Peyer's patch (tissue), 4 donors: ENCODE data around the gene PML. TPM values are rescaled to one million over a fixed set of nuclear protein-coding genes. Genes with fewer than 3 reads are reported as not detected.

Source experiments
- DNase-seq, 3 donors: peaks; one replicate each; pipeline ENCODE4 v3.0.0-alpha.2; 2017 to 2019
- H3K27ac ChIP-seq, 4 donors: fragments of 200-600 bp; sonication (generic); one replicate each; pipeline ENCODE4 v1.5.1; 2016 to 2019
- H3K27me3 ChIP-seq, 2 donors: fragments of 200-600 bp; sonication (generic); one replicate each; pipeline ENCODE4 v1.5.1; 2019
- H3K36me3 ChIP-seq, 3 donors: fragments of 200-600 bp; sonication (generic); one replicate each; pipeline ENCODE4 v1.5.1; 2016 to 2019
- H3K4me1 ChIP-seq, 4 donors: fragments of 200-600 bp; sonication (generic); one replicate each; pipeline ENCODE4 v1.5.1; 2016 to 2019
- H3K4me3 ChIP-seq, 4 donors: fragments of 200-600 bp; sonication (generic); 1 replicate in 3 of 4; 2 replicates in 1 of 4; pipeline ENCODE4 v1.5.1; 2016 to 2019; ENCODE audit warnings: mild to moderate bottlenecking in 1 of 4
- H3K9me3 ChIP-seq, 4 donors: fragments of 200-600 bp; sonication (generic); one replicate each; pipeline ENCODE4 v1.5.1; 2016 to 2019; ENCODE audit warnings: mild to moderate bottlenecking in 1 of 4
- POLR2A ChIP-seq, 2 donors: fragments of 450-650 bp; IDR thresholded peaks; one replicate each; pipeline ENCODE4 v1.5.1; 2017; ENCODE audit warnings: antibody characterized with exemption in 2 of 2, mild to moderate bottlenecking in 2 of 2, moderate library complexity in 2 of 2
- total RNA-seq, 4 donors: library from RNA; depleted of rRNA; stranded (reverse); fragments of >200 nt; gene quantifications; one replicate each; pipeline ENCODE4 v1.1.0, GENCODE V29; 2016
- TF ChIP-seq, protein P1 (sequence below), 6 experiments: fragments of 450-650 bp in 4 of 6; fragments of 200-600 bp in 2 of 6; sonication (generic) in 1 of 6; IDR thresholded peaks; one replicate each; pipeline ENCODE4 v1.5.1; 2017 to 2019; ENCODE audit warnings: antibody characterized with exemption in 6 of 6, mild to moderate bottlenecking in 3 of 6, moderate library complexity in 1 of 6

The PML gene
- total RNA-seq, 4 donors from 2014 or later = 52.4 to 116 (median 82.9) TPM

DNA sequence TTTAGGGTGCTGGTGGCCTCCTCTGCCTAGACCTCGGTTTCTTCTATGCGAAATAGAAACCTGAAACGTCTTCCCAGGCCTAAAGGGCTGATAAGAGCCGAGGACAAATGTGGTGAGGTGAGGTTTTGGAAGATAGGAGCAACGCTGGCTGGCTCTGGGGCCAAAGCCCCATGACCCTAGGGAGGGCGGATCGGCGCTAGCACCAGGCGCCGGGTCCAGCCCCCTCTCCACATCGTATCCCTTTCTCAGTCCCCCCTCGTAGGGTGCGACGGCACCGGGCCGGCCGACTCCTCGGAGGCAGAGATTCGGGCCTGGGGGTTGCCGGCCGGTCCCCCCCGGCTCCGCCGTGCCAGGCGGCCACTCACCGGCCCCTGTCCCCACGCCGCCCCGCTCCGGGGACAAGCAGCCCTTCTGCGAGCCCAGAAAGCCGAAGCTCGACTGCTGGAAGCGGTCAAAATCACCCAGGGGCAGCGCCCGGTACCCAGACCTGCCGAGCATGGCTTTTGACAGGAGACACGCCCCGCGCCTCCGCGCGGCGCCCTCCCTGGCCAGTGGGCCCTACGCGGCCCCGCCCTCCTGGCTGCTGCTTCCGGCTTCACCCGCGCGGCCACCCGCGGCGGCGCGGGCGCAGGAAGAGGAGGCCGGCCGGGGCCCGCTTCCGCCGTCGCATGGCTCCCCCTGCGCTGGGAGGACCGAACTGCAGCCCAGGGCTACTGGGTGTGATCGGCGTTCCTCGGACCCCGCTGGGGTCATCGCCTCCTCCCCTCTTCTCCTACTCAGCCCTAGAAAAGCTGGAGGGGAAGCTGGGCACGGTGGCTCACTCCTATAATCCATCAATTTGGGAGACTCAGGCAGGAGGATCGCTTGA lies 2.6 kb upstream of the PML start, which contains the start of gene STOML1:
TSS of gene STOML1 (minus strand) at position 570 of the 868 bp plus-strand sequence. CDS start at position 498, 72 bp downstream.
- H3K9me3 ChIP-seq = no peaks in the 10 kb centered on the region
- H3K36me3 ChIP-seq = no peaks in the 10 kb centered on the region
- H3K27ac ChIP-seq = peak within 1 kb of the TSS; percentile 73 to 86 (median 80)
- H3K4me1 ChIP-seq = peaks cover 0 to 69% (median 24%) of the 10 kb centered on the region in 4 donors
- no peaks in the 10 kb centered on the region for H3K27me3 ChIP-seq
- DNase-seq = peak; percentile 91 to 97 (median 95)
- H3K4me3 ChIP-seq = peak within 1 kb of the TSS; percentile 62 to 84 (median 80)
- TF ChIP-seq, protein P1, sequence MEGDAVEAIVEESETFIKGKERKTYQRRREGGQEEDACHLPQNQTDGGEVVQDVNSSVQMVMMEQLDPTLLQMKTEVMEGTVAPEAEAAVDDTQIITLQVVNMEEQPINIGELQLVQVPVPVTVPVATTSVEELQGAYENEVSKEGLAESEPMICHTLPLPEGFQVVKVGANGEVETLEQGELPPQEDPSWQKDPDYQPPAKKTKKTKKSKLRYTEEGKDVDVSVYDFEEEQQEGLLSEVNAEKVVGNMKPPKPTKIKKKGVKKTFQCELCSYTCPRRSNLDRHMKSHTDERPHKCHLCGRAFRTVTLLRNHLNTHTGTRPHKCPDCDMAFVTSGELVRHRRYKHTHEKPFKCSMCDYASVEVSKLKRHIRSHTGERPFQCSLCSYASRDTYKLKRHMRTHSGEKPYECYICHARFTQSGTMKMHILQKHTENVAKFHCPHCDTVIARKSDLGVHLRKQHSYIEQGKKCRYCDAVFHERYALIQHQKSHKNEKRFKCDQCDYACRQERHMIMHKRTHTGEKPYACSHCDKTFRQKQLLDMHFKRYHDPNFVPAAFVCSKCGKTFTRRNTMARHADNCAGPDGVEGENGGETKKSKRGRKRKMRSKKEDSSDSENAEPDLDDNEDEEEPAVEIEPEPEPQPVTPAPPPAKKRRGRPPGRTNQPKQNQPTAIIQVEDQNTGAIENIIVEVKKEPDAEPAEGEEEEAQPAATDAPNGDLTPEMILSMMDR (IDR thresholded peaks at IDR 0.05) = peak; percentile 92 to 98 (median 95)
- TF ChIP-seq POLR2A (IDR thresholded peaks at IDR 0.05) = peak in 1 of 2 donors; percentile 37

DNA sequence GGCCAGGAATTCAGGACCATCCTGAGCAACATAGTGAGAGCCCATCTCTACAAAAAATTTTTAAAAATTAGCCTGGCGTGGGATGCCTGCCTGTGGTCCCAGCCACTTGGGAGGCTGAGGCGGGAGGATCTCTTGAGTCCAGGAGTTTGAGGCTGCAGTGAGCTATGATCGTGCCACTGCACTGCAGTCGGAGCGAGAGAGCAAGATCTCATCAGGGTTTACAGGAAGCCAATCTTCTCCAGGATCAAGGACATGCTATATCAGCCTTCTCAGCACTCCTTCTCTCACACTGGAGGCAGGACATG lies 2.0 kb upstream of the PML start:
- no peak for DNase-seq
- Histone ChIP-seq H3K4me3 (peak overlapping the region in 3 of 4 donors; percentile 77 to 84 (median 82)), H3K36me3 (no peaks in the 10 kb centered on the region), H3K4me1 (peaks cover 0 to 74% (median 24%) of the 10 kb centered on the region in 4 donors), H3K27ac (peak overlapping the region in 3 of 4 donors; percentile 80 to 86 (median 81)), H3K27me3 (no peaks in the 10 kb centered on the region), H3K9me3 (no peaks in the 10 kb centered on the region)
- TF ChIP-seq, protein P1 (IDR thresholded peaks at IDR 0.05) = no peak
- TF ChIP-seq POLR2A (IDR thresholded peaks at IDR 0.05) = no peak

DNA sequence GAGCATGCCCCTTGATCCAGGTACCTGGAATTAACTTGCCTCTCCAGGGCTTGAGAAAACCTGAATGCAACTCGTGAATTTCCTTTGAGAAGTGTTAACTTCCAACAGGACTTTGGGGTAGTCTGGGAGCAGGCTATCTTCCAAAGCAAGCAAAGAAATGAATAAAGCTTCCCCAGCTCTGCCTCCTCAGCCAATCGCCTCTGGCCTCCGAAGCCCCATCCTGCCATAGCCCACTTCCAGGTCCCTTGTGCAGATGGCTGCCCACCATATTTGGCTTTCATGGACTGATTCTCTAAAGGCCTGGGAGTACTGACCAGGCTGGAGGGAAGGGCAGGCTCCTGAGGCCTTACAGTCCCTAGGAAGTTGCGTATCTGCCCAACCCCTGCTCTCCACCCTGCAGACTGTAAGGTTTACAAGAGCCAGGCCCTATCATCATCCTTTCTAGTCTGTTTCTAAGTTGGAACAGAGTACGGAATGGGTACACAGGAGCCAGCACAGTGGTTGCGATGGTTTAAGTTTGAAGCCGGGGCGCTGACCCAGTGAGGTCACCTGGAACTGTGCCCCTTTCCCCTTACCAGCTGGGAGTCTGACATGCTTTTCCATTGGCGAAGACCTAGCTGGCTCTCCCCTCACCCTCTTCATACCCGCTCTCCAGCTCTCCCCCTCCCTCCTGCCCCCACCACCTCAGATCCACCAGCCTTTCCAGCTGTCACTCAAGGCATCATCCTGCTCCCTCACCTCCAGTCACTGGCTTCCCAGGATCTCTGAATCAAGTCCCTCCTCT lies 1.1 kb upstream of the PML start:
- peak overlapping the region in 3 of 4 donors; percentile 72 to 82 (median 76) for H3K4me3 ChIP-seq
- H3K9me3 ChIP-seq = no peaks in the 10 kb centered on the region
- H3K27me3 ChIP-seq = no peaks in the 10 kb centered on the region
- H3K36me3 ChIP-seq = peaks cover 0 to 7% (median 0%) of the 10 kb centered on the region in 3 donors
- peak in 1 of 3 donors; percentile 12 for DNase-seq
- H3K4me1 ChIP-seq = peaks cover 0 to 78% (median 24%) of the 10 kb centered on the region in 4 donors
- TF ChIP-seq, protein P1 (IDR thresholded peaks at IDR 0.05) = no peak
- TF ChIP-seq POLR2A (IDR thresholded peaks at IDR 0.05) = no peak
- H3K27ac ChIP-seq = peak overlapping the region in 2 of 4 donors; percentile 92 to 94

DNA sequence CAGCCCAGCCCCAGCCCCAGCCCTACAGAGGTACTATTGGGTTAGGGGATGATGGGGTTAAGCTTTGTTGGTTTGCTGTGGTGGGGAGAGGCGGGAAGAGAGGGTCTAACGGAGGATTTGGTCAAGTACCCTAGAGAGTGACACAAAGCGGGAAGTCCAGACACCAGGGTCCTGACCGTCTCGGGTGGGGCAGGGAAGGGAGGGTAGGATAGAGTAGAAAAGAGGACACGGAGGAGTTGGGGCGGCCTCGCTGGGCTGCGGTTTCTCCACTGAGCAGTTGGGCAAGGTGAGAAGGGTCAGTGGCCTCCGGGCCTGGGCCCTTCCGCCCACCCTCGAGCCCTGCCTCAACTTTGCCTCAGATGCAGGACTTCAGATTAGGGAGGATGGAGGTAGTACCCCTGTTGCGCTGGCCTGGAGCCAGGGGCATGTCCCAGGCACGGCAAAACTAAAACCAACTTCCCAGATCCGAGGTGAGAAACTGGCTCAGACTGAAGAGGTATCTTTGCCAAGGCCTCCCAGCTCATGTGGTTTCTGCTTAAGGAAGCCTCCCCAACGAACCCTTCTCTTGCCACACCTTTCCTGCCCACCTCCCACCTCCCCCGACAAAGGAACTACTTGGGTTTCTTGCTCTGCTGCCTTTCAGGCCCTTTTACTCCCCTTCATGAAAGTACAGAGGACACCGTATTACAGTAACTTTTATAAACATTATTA lies 551 bp downstream of the PML start:
- no peaks in the 10 kb centered on the region for H3K9me3 ChIP-seq
- TF ChIP-seq POLR2A (IDR thresholded peaks at IDR 0.05) = no peak
- TF ChIP-seq, protein P1 (IDR thresholded peaks at IDR 0.05) = no peak
- peak overlapping the region; percentile 72 to 87 (median 79) for H3K4me3 ChIP-seq
- H3K27me3 ChIP-seq = no peaks in the 10 kb centered on the region
- peaks cover 0 to 78% (median 24%) of the 10 kb centered on the region in 4 donors for H3K4me1 ChIP-seq
- peak in 2 of 3 donors; percentile 34 to 57 for DNase-seq
- H3K36me3 ChIP-seq = peaks cover 0 to 19% (median 0%) of the 10 kb centered on the region in 3 donors
- peak overlapping the region; percentile 92 to 97 (median 95) for H3K27ac ChIP-seq

DNA sequence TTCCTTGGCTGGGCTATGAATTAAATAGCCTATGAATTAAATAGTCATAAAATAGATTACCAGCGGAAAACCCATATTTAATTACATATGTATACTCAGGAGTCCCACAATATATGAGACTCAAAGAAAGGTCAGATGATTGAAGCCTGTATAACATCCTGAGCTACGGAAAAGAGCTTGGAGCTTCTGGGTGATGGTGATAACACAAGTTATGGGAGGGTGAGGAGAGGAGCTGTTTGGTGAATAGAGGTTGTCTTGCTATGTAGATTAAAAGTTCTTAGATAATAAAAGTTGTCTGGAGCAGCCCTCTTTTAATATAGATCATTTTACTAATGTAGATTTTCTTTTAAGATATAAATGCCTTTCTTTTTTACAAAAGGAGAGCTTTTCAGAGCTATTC lies 1.8 kb downstream of the PML start:
- no peaks in the 10 kb centered on the region for H3K9me3 ChIP-seq
- no peak for TF ChIP-seq POLR2A (IDR thresholded peaks at IDR 0.05)
- TF ChIP-seq, protein P1 (IDR thresholded peaks at IDR 0.05) = no peak
- H3K27ac ChIP-seq = peak overlapping the region; percentile 92 to 97 (median 95)
- peak overlapping the region; percentile 30 to 87 (median 79) for H3K4me3 ChIP-seq
- peaks cover 0 to 24% (median 0%) of the 10 kb centered on the region in 3 donors for H3K36me3 ChIP-seq
- H3K27me3 ChIP-seq = no peaks in the 10 kb centered on the region
- H3K4me1 ChIP-seq = peaks cover 0 to 70% (median 22%) of the 10 kb centered on the region in 4 donors
- no peak for DNase-seq
